ENCODE results near the gene PHACTR1.
"Not testable (repeated sequence)": the region's sequence is repeated elsewhere in the genome, so short reads cannot be mapped to it uniquely, and the experiment has no call there.

Gene PHACTR1

GRCh38 chr6:13300643-13301590 lies 584.4 kb downstream of the PHACTR1 start:
- DNase-seq = no peak

GRCh38 chr6:13302291-13302690 lies 585.7 kb downstream of the PHACTR1 start:
- DNase-seq = no peak

GRCh38 chr6:13302751-13303667 lies 586.4 kb downstream of the PHACTR1 start:
- DNase-seq = peak; percentile 21

- no peak for DNase-seq
These were observed 587.1 kb downstream of the PHACTR1 start for GRCh38 chr6:13303668-13304017.

- DNase-seq = no peak
These were observed 587.5 kb downstream of the PHACTR1 start for GRCh38 chr6:13304101-13304500.

- DNase-seq = no peak
These were observed 588.2 kb downstream of the PHACTR1 start for GRCh38 chr6:13304580-13305260.

GRCh38 chr6:13305288-13305687 lies 588.7 kb downstream of the PHACTR1 start:
- DNase-seq = no peak

GRCh38 chr6:13305791-13306190 lies 589.2 kb downstream of the PHACTR1 start:
- DNase-seq = no peak

- no peak for DNase-seq
These were observed 591.0 kb downstream of the PHACTR1 start for GRCh38 chr6:13307508-13307995.

- DNase-seq = no peak
These were observed 591.8 kb downstream of the PHACTR1 start for GRCh38 chr6:13308332-13308731.

GRCh38 chr6:13311155-13311554 lies 594.6 kb downstream of the PHACTR1 start:
- DNase-seq = no peak

GRCh38 chr6:13314806-13315205 lies 598.2 kb downstream of the PHACTR1 start:
- DNase-seq = no peak

GRCh38 chr6:13315896-13316295 lies 599.3 kb downstream of the PHACTR1 start:
- no peak for DNase-seq

- no peak for DNase-seq
These were observed 602.3 kb downstream of the PHACTR1 start for GRCh38 chr6:13318821-13319220.

GRCh38 chr6:13319891-13320564 lies 603.5 kb downstream of the PHACTR1 start:
- no peak for DNase-seq

GRCh38 chr6:13326031-13326586 lies 609.5 kb downstream of the PHACTR1 start:
- not testable (repeated sequence) for DNase-seq

GRCh38 chr6:13327691-13328075 lies 611.1 kb downstream of the PHACTR1 start:
- DNase-seq = no peak

- peak; percentile 91 for DNase-seq
These were observed 611.7 kb downstream of the PHACTR1 start, which contains the start of gene TBC1D7 for GRCh38 chr6:13328076-13328874. TBC1D7 (minus strand) TSS chr6:13328537; CDS start chr6:13326898, 1,639 bp downstream.

- DNase-seq = no peak
These were observed 612.3 kb downstream of the PHACTR1 start for GRCh38 chr6:13328875-13329183.

- no peak for DNase-seq
These were observed 615.2 kb downstream of the PHACTR1 start for GRCh38 chr6:13331516-13332348.

Data from activated gamma-delta T cell treated with Interleukin-2 at 50 U/mL for 16 hours (primary cell).